ENCODE data around the gene PTN.

The PTN gene

GRCh38 chr7:137351941-137352340, 8.4 kb upstream of the PTN start:
- TF ChIP-seq, protein P1, sequence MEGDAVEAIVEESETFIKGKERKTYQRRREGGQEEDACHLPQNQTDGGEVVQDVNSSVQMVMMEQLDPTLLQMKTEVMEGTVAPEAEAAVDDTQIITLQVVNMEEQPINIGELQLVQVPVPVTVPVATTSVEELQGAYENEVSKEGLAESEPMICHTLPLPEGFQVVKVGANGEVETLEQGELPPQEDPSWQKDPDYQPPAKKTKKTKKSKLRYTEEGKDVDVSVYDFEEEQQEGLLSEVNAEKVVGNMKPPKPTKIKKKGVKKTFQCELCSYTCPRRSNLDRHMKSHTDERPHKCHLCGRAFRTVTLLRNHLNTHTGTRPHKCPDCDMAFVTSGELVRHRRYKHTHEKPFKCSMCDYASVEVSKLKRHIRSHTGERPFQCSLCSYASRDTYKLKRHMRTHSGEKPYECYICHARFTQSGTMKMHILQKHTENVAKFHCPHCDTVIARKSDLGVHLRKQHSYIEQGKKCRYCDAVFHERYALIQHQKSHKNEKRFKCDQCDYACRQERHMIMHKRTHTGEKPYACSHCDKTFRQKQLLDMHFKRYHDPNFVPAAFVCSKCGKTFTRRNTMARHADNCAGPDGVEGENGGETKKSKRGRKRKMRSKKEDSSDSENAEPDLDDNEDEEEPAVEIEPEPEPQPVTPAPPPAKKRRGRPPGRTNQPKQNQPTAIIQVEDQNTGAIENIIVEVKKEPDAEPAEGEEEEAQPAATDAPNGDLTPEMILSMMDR (IDR thresholded peaks at IDR 0.05), result no peak
- H3K4me1 Mint-ChIP-seq, result no peaks in the 10 kb centered on the region
- H3K27ac Mint-ChIP-seq, result no peak overlapping the region
- peaks cover 11% of the 10 kb centered on the region for H3K9me3 Mint-ChIP-seq
- DNase-seq, result no peak
- H3K36me3 Mint-ChIP-seq (ENCODE audit: low read depth), result no peaks in the 10 kb centered on the region
- no peak overlapping the region for H3K4me3 Mint-ChIP-seq
- peaks cover 1% of the 10 kb centered on the region for H3K27me3 Mint-ChIP-seq (ENCODE audit: low read depth, poor library complexity)

GRCh38 chr7:137345799-137346449, 2.4 kb upstream of the PTN start:
- H3K36me3 Mint-ChIP-seq (ENCODE audit: low read depth), result no peaks in the 10 kb centered on the region
- DNase-seq, result no peak
- H3K9me3 Mint-ChIP-seq, result no peaks in the 10 kb centered on the region
- TF ChIP-seq, protein P1 (IDR thresholded peaks at IDR 0.05), result no peak
- no peak overlapping the region for H3K27ac Mint-ChIP-seq
- H3K27me3 Mint-ChIP-seq (ENCODE audit: low read depth, poor library complexity), result peaks cover 23% of the 10 kb centered on the region
- H3K4me3 Mint-ChIP-seq, result no peak overlapping the region
- H3K4me1 Mint-ChIP-seq, result peaks cover 24% of the 10 kb centered on the region

- no peak overlapping the region for H3K27ac Mint-ChIP-seq
- H3K36me3 Mint-ChIP-seq (ENCODE audit: low read depth), result peaks cover 14% of the 10 kb centered on the region
- H3K27me3 Mint-ChIP-seq (ENCODE audit: low read depth, poor library complexity), result peaks cover 23% of the 10 kb centered on the region
- DNase-seq, result no peak
- H3K9me3 Mint-ChIP-seq, result peaks cover 7% of the 10 kb centered on the region
- H3K4me3 Mint-ChIP-seq, result peak overlapping the region; percentile 87
- peaks cover 30% of the 10 kb centered on the region for H3K4me1 Mint-ChIP-seq
- TF ChIP-seq, protein P1 (IDR thresholded peaks at IDR 0.05), result no peak
Observed at GRCh38 chr7:137342828-137343261, 688 bp downstream of the PTN start.

- no peak for DNase-seq
- TF ChIP-seq, protein P1 (IDR thresholded peaks at IDR 0.05), result no peak
- H3K27me3 Mint-ChIP-seq (ENCODE audit: low read depth, poor library complexity), result peaks cover 23% of the 10 kb centered on the region
- peaks cover 30% of the 10 kb centered on the region for H3K4me1 Mint-ChIP-seq
- H3K9me3 Mint-ChIP-seq, result peaks cover 11% of the 10 kb centered on the region
- no peak overlapping the region for H3K27ac Mint-ChIP-seq
- H3K4me3 Mint-ChIP-seq, result peak overlapping the region; percentile 87
- peaks cover 19% of the 10 kb centered on the region for H3K36me3 Mint-ChIP-seq (ENCODE audit: low read depth)
Observed at GRCh38 chr7:137342265-137342664, 1.3 kb downstream of the PTN start.

DNA sequence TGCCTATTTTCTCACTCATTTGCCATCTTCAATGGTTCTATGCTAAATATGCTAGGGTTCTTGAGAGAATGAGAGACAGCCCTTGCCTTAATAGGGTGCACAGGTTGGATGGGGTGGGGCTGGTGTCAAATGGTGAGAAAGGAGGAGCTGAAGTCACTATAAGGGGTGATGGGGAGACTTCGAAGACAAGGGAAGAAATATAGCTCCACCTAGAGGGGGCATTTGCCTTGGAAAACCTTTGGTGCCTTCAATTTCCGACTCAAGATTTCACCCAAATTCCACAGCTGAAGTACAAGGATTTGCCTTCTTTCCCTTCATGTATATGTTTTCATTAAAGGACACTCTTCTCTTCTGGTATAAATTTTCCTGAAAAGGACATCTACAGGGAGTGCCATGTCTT, 5.6 kb downstream of the PTN start:
- TF ChIP-seq, protein P1 (IDR thresholded peaks at IDR 0.05), result no peak
- H3K9me3 Mint-ChIP-seq, result peaks cover 25% of the 10 kb centered on the region
- no peak overlapping the region for H3K27ac Mint-ChIP-seq
- peaks cover 17% of the 10 kb centered on the region for H3K4me1 Mint-ChIP-seq
- H3K27me3 Mint-ChIP-seq (ENCODE audit: low read depth, poor library complexity), result peaks cover 4% of the 10 kb centered on the region
- no peak overlapping the region for H3K4me3 Mint-ChIP-seq
- no peak for DNase-seq
- H3K36me3 Mint-ChIP-seq (ENCODE audit: low read depth), result peaks cover 32% of the 10 kb centered on the region

DNA sequence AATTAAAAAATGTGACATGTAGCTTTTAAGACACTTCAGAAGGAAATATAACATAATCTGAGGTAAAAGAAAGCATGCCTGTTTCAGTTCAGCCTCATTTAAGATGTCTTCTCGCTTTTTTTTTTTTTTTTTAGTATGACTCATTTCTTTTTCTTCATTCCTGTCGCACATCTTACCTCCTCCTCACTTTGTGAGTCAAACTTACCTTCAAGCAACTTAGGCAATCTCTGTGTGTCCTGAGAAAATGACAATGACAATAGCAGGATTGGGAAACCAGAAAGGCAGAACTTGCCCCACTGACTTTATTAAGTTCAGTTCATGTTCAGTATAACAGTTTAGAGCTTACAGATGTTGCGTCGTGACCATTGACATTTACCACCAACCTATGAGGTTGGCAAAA, 7.7 kb downstream of the PTN start:
- peaks cover 25% of the 10 kb centered on the region for H3K9me3 Mint-ChIP-seq
- H3K27me3 Mint-ChIP-seq (ENCODE audit: low read depth, poor library complexity), result peaks cover 4% of the 10 kb centered on the region
- H3K36me3 Mint-ChIP-seq (ENCODE audit: low read depth), result peaks cover 32% of the 10 kb centered on the region
- DNase-seq, result no peak
- no peak overlapping the region for H3K27ac Mint-ChIP-seq
- TF ChIP-seq, protein P1 (IDR thresholded peaks at IDR 0.05), result no peak
- H3K4me3 Mint-ChIP-seq, result no peak overlapping the region
- peaks cover 13% of the 10 kb centered on the region for H3K4me1 Mint-ChIP-seq

Data from nephron progenitor cell (in vitro differentiated cells).